GM12891 (cell line): Measurements from ENCODE around the gene SHISA5.

Source experiments
- POLR2A ChIP-seq: IDR thresholded peaks from 2 replicates; pipeline ENCODE4 v1.6.1; 2011; ENCODE audit warnings: low read depth, low read length, control low read depth
- POLR2AphosphoS5 ChIP-seq: IDR thresholded peaks from 2 replicates; pipeline ENCODE4 v1.6.1; 2011; ENCODE audit warnings: low read depth, low read length, control low read depth

DNA sequence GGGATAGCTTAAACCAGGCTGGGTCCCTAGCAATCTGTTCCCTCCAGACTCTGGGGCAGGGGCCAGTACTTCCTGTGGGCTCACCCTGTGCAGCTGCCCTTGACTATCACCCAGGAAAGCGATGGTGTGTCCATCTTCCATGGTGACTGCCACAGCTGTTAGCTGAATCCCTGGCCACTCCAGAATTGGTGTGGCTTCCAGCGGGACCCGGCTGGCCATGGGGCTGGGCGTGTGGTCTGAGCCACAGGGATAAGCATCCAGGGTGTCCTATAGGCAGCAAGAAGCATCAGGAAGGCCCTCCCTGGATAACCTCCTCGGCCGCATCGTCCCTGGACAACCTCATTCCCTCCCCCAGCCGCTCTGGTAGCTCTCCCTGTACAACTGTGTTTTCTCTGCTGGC, 81.3 kb downstream of the SHISA5 start:
- TF ChIP-seq POLR2AphosphoS5 (no peak), POLR2A (no peak)
